Stromal cell of bone marrow (primary cell): ENCODE data around the gene KCNJ18.
"Not testable (repeated sequence)": the region's sequence is repeated elsewhere in the genome, so short reads cannot be mapped to it uniquely, and the experiment has no call there.

Experiments
- DNase-seq: peaks from one replicate; pipeline ENCODE4 v3.0.0-alpha.2; 2012; ENCODE audit warnings: low read depth

Gene KCNJ18

DNA sequence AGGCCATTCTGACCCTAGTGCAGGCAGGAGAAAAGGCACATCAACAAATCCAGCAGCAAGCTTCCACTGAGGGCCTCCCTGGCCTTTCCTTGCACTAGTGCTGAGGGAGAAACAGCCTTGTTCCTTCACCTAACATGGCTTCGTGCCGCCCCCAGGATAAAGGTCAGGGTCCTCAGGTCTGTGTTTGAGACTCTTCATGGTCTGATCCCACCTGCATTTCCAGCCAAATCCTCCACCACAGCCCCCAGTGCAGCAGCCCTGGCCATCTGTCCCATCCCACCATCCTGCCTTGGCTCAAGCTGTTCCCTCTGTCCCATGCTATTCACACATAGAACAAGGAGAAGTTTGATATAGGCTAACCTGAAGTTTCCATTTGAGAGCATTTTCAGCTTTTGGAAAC, 20.9 kb upstream of the KCNJ18 start:
- DNase-seq = not testable (repeated sequence)

DNA sequence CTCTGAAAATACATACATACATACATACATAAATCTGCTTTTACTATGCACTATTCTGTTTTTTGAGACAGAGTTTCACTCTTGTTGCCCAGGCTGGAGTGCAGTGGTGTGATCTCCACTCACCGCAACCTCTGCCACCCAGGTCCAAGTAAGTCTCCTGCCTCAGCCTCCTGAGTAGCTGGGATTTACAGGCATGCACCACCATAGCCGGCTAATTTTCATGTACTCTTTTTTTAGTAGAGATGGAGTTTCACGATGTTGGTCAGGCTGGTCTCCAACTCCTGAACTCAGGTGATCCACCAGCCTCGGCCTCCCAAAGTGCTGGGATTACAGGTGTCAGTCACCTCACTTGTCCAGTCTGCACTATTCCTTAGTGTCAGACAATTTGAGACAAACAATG, 20.5 kb upstream of the KCNJ18 start:
- not testable (repeated sequence) for DNase-seq

DNA sequence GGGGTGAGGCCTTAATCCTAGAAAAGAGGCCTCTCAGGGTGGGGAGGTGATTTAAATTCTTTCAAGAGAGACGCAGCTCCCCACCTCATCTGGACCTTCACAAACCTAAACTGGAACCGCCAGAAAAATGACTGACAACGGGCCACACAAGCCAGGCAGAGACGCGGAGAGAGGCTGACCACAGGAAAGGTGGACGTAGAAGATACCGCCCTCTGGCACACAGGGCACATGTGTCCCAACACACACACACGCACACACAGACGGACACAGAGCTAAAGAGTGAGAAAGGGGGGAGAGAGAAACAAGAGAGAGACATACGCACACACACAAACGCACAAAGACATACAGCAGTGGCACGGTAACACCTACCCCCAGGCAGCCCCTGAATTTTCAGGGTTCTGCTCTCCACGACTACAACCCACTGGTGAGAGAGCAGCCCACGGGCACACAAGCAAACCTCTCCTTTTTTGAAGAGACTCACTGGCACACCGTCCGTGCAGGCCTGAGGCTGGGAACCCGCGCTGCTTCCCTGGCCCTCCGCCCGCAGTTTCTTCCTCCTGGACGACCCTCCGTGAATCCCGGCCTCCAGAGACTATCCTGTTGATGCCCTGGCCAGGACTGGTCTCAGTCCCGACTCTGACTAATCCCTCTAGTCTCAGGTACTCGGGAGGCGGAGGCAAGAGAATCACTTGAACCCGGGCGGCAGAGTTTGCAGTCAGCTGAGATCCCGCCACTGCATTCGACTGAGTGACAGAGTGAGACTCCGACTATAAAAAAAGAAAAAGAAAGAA, 18.7 kb upstream of the KCNJ18 start:
- not testable (repeated sequence) for DNase-seq

DNA sequence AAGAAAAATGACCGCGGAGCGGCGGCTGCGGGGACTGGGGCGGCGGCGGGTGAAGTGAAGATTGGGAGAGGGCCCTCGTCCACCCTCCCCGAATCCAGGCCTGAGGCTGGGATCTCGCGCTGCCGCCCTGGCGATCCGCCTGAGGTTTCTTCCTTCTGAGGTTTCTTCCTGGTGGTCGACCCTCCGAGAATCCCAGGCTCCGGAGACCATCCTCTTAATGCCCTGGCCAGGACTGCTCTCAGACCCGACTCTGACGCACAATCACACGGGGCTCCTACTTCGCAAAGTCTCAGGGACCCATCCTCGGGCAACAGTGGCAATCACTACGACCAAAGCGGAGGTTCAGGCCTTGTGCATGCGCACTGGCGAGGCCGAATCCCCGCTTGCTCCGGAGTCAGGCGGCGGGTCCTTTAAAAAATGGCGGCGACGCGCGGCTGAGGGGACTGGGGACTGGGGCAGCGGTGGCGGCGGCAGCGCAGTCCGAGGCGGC, 18.0 kb upstream of the KCNJ18 start:
- DNase-seq = no peak

DNA sequence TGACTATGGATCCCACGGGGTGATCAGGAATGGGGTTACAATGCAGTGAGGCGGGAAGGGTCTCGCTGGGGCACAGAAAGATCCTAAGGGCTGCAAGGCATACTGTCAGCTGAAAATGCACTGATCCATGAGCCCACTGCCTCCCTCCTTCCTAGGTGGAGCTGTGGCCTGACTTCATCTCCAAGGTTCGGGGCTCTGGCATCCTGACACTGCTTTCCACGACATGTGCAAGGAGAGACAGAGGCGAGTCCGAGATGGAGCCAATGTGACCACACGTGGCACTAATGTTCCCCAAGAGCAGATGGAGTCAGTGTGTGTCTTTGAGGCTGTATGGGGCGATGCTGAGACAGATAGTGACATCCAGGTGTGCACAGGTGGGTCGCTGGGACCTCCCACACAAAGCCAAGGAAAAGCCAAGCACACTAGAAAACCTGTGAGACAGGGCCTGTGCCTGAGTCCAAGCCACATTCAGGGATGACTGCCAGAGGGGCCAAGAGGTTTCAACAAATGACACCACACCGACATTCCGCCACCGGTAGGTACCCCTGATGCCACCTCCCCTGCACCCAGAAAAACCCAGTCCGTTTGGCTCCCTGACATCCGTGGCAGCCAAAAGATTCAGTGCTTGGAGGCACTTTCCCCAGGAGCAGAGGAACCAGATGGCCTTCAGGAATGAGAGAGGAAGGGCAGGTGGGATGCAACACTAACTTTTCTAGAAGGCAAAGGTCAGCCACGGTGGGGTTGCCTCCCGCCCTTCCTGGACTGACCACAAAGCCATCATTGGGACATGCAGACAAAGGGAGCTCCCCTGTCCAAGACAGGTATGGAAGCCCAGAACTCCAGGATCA, 17.2 kb upstream of the KCNJ18 start:
- DNase-seq = not testable (repeated sequence)

DNA sequence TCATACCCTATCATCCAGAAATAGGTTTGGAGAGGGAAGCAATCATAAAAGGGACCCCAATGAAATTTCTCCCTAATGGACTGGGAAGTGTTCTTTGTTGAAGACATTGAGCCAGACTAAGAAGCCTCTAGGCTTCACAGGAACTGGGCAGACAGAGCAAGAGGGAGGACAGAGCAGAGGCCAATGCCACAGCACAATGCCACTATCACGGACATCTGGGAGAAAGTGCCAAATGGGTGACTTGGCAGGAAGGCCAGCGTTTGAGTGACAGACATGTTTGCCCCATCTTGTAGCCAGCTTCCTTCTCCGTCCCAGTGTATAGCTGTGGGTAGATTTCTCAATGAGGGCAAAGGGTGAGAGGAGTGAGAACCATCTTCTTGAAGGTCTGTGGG, 16.6 kb upstream of the KCNJ18 start:
- not testable (repeated sequence) for DNase-seq

DNA sequence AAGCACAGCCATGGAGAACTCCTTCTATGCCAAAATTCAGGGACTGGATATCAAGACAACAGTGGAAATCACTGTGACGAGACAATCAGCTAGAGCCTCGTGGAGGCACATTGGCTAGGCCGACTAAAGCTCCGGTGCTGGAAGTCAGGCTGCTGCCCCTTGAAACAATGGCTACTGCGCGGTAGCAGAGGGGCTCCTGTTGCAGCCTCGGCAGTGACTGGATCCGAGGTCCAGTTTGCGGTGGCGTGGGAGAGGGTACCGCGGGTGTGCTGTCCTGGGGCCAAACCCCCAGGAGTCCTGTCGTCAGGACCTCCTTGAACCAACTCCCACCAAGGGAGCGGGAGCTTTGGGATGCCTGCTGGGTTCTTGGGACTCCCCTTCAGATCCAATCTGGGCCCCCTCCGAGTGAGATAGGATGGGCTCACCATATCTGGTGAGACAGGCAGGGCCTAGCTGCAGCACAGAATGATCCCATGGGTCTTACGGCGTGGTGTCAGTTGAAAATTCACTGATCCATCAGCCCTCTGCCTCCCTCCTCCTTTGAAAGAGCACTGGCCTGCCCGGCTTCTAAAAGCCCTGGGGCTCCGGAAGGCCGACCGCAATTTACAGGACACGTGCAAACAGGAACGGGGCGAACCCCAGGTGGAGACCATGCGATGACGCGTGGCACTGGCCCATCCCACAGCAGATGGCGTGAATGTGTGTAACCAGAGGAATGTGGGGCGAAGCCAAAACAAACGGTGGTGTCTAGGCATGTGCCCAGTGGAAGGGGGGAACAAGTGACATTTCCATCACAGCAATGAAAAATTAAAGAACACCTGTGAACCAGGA, 15.8 kb upstream of the KCNJ18 start:
- DNase-seq = no peak

DNA sequence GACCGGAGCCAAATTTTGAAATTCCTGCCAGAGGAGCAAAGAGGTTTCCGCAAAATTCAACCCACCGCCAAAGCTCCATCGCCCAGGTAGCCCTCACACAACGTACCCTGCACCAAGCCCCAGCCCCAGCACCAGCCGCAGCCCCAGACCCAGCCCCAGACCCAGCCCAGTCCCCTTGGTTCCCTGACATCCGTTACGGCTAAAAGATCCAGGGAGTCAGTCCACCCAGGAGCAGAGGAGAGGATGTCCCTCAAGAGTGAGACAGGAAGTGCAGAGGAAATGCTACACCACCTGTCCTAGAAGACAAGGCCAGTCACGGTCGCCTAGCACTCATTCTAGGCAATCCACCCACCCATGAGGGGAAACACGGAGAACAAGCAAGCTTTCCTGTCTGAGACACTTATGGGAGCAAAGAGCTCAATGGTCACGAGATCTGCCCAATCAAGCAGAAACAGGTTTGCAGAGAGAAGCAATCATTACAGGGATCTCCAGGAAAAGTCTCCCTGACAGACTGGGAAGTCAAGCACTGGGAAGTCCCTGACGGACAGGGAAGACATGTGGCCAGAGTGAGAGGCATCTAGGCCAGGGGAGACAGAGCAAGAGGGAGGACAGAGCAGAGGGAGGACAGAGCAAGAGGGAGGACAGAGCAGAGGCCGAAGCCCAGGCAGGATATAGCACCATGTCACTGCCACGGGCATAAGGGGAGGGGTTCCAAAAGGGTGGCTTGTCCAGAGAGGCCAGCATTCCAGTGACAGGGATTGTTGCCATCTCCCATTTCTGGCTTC, 15.0 kb upstream of the KCNJ18 start:
- no peak for DNase-seq

DNA sequence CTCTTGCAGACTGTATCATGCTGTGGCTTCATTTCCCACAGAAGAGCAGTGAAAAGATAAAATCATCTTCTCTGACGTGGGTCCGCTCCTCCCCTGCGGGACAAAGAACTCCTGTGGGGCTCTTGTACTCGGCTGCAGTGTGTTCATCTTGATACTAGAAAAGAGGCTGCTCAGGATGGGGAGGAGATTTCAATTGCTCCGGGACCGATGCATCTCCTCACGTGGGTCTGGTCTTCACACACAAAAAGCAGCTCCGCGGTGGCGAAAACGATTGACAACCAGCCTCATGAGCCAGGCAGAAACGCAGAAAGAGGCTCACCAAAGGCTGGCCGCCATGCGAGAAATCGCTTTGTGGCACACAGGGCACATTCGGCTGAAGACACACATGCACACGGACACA, 14.4 kb upstream of the KCNJ18 start:
- DNase-seq = no peak

DNA sequence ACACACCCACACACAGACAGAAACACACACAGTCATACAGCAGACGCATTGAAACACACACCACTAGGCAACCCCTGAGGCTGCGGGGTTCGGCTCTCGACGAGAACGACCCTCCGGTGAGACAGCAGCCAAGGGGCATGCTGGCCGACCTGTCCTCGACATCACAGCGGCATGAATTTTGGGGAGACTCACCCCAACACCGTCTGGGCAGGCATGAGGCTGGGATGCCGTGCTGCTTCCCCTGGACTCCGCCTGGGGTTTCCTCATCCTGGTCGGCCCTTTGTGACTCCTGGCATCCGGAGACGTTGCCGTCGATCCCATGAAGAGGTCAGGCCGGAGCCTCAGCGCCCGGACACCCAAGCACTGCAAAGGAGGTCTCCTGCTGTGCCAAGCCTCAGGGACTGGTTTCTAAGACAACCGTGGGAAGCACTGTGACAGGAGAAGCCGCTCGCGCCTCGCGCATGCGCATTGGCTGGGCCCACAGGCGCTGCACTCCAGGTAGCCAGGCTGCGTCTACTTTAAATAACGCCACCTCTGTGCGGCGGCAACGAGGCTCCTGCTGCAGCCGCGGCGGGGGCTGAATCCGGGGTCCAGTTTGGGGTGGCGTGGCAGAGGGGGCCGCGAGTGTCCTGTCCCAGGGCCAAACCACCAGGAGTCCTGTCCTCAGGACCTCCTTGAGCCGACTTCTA, 13.8 kb upstream of the KCNJ18 start:
- no peak for DNase-seq

DNA sequence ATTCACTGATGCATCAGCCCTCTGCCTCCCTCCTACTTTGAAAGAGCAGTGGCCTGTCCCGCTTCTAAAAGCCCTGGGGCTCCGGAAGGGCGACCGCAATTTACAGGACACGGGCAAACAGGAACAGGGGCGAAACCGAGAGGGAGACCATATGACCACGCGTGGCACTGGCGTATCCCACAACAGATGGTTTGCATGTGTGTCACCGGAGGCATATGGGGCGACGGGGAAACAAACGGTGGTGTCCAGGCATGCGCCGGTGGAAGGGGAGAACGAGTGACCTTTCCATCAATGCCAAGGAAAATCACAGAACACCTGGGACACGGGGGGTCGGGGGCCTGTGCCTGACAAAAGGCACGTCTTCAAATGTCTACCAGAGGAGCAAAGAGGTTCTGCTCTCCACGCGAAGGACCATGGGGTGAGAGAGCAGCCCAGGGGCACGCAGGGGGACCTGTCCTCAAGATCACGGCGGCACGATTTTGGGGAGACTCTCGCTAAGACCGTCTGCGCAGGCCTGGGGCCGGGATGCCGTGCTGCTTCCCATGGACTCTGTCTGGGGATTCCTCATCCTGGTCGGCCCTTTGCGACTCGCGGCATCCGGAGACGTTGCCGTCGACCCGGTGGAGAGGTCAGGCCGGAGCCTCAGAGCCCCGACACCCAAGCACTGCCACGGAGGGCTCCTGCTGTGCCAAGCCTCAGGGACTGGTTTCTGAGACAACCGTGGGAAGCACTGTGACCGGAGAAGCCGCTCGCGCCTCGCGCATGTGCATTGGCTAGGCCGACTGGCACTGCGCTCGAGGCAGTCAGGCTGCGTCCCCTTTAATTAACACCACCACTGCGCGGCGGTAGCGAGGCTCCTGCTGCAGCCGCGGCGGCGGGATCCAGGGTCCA, 12.8 kb upstream of the KCNJ18 start:
- no peak for DNase-seq

DNA sequence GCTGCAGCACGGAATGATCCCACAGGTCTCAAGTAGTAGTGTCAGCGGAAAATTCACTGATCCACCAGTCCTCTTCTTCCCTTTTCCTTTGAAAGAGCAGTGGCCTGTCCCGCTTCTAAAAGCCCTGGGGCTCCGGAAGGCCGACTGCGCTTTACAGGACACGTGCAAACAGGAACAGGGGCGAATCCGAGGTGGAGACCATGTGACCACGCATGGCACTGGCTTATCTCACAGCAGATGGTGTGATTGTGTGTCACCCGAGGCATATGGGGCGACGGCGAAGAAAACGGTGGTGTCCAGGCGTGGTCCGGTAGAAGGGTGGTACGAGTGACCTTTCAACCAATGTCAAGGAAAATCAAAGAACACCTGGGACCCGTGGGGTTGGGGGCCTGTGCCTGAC, 12.0 kb upstream of the KCNJ18 start:
- no peak for DNase-seq

DNA sequence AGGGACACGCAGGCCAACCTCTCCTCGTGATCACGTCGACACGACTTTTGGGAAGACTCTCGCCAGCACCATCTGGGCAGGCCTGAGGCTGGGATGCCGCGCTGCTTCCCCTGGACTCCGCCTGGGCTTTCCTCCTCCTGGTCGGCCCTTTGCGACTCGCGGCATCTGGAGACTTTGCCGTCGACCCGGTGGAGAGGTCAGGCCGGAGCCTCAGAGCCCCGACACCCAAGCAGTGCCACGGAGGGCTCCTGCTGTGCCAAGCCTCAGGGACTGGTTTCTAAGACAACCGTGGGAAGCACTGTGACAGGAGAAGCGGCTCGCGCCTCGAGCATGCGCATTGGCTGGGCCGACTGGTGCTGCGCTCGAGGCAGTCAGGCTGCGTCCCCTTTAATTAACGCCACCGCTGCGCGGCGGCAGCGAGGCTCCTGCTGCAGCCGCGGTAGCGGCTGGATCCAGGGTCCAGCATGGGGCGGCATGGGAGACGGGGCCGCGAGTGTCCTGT, 11.4 kb upstream of the KCNJ18 start:
- DNase-seq = not testable (repeated sequence)

DNA sequence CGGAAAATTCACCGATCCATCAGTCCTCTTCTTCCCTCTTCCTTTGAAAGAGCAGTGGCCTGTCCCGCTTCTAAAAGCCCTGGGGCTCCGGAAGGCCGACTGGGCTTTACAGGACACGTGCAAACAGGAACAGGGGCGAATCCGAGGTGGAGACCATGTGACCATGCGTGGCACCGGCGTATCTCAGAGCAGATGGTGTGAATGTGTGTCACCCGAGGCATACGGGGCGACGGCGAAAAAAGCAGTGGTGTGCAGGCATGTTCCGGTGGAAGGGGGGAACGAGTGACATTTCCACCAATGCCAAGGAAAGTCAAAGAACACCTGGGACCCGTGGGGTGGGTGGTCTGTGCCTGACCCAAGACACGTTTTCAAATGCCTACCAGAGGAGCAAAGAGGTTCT, 10.7 kb upstream of the KCNJ18 start:
- DNase-seq = not testable (repeated sequence)

DNA sequence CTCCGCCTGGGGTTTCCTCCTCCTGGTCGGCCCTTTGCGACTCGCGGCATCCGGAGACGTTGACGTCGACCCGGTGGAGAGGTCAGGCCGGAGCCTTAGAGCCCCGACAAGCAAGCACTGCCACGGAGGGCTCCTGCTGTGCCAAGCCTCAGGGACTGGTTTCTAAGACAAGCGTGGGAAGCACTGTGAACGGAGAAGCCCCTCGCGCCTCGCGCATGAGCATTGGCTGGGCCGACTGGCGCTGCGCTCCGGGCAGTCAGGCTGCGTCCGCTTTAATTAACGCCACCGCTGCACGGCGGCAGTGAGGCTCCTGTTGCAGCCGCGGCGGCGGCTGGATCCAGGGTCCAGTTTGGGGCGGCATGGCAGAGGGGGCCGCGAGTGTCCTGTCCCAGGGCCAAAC, 10.2 kb upstream of the KCNJ18 start:
- DNase-seq = not testable (repeated sequence)

DNA sequence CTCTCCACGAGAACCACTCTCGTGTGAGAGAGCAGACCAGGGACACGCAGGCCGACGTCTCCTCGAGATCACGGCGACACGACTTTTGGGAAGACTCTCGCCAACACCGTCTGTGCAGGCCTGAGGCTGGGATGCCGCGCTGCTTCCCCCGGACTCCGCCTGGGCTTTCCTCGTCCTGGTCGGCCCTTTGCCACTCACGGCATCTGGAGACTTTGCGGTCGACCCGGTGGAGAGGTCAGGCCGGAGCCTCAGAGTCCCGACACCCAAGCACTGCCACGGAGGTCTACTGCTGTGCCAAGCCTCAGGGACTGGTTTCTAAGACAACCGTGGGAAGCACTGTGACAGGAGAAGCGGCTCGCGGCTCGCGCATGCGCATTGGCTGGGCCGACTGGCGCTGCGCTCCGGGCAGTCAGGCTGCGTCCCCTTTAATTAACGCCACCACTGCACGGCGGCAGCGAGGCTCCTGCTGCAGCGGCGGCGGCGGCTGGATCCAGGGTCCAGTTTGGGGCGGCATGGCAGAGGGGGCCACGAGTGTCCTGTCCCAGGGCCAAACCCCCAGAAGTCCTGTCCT, 9.1 kb upstream of the KCNJ18 start:
- not testable (repeated sequence) for DNase-seq

DNA sequence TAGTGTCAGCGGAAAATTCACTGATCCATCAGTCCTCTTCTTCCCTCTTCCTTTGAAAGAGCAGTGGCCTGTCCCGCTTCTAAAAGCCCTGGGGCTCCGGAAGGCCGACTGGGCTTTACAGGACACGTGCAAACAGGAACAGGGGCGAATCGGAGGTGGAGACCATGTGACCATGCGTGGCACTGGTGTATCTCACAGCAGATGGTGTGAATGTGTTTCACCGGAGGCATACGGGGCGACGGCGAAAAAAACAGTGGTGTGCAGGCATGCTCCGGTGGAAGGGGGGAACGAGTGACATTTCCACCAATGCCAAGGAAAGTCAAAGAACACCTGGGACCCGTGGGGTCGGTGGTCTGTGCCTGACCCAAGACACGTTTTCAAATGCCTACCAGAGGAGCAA, 8.4 kb upstream of the KCNJ18 start:
- DNase-seq = not testable (repeated sequence)

DNA sequence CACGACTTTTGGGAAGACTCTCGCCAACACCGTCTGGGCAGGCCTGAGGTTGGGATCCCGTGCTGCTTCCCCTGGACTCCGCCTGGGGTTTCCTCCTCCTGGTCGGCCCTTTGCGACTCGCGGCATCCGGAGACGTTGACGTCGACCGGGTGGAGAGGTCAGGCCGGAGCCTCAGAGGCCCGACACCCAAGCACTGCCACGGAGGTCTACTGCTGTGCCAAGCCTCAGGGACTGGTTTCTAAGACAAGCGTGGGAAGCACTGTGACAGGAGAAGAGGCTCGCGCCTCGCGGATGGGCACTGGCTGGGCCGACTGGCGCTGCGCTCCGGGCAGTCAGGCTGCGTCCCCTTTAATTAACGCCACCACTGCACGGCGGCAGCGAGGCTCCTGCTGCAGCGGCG, 7.9 kb upstream of the KCNJ18 start:
- DNase-seq = not testable (repeated sequence)
